ENCODE data around the gene KPNA2.
A peak's percentile ranks its signal among the peaks of the same experiment; 100 is the strongest.
"Not testable (repeated sequence)": the region's sequence is repeated elsewhere in the genome, so short reads cannot be mapped to it uniquely, and the experiment has no call there.

The KPNA2 gene

GRCh38 chr17:68035523-68036303 is at the start of gene KPNA2:
KPNA2 (plus strand) TSS chr17:68035735; CDS start chr17:68037133, 1,398 bp downstream.
- peak; percentile 91 for DNase-seq

GRCh38 chr17:67990909-67991308 is 44.6 kb upstream of the KPNA2 start:
- no peak for DNase-seq

GRCh38 chr17:67992548-67993152 is 42.9 kb upstream of the KPNA2 start:
- no peak for DNase-seq

DNA sequence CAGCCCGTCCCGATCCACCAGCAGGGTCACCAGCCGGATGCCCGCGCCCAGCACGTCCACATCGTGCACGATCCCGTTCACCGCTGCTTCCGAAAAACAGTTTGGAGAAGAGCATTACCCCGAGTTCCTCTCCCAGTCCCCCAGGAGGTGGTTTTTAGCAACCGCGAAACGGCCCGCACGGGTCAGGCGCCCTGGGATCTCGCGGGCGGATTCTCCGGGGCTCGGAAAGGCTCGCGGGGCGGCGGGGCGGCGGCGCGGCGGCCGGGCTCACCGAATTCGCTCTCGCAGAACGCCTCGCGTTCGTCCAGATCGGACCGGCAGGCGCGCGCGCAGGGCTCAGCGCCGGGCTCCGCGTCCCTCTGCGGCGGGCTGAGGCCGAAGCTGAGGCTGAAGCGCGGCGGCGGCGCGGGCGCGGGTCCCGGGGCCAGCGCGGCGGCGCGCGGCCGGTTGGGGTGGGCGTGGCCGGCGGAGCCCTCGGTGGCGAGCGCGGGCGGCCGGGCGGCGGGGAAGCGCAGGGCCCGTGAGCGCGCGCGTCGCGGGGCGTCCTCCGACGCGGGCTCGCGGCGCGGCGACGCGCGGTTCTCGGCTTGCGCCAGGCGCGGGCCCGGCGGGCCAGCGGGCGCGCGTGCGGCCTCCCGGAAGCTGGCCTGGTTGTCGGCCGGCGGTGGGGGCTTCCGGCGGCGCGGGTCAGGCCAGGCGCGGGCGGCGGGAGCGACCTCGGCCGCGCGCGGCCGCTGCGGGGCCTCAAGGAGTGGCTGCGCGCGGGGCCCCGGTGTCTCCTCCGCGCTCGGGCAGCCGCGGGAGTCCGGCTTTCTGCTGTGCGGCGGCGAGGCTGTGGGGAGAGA is 42.2 kb upstream of the KPNA2 start:
- DNase-seq, result peak; percentile 73

DNA sequence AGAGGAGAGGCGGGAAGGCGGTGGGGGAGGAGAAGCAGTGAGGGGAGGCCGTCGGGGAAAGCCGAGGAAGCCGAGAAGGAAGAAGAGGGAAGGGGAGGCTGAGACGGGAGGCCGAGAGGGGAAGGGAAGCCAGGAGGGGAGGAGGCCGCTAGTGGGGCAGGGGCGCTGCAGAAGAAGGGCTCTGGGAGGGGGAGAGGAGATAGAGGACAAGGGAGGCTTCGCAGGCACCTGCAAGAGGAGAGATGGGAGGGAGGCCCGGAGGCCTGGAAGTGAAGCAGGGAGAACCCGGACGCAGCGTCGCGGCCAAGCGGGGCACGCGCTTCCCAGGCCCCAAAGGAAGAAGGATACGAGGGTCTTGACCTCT is 41.6 kb upstream of the KPNA2 start:
- DNase-seq, result no peak

DNA sequence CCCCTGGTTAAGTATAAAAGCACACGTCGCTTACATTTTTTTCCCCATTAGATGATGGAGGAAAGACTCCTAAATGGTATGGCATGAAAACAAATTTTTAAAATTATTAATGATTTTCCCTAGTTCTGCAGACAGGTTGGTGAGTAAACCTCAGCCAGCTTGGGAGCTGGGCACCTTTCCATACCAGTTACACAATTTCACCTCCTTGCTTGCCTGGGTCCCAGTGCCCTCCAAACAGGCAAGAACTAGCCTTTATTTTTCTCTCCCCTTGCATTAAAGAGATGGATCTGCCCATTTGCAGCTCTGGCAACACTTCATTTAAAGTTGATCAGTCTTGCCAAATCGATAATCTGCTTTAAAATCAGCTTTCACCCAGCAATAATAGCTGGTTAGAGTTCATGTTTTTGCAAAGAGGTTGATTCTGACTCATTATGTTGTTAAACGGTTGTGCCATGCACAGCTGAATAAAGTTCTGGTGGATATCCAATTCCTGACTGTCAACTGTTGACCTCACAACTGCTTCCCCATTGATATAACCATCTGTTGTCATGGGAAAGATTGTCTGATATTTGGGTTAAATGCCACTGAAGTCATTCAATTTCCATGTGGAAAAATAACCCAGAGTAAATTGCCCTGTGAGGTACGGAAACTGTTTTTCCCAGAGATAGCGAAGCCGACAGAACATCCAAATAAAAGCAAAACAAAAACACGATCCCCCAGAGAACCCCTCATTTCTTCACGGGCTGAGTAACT is 40.5 kb upstream of the KPNA2 start:
- DNase-seq, result peak; percentile 53

- DNase-seq, result no peak
Observed at GRCh38 chr17:67995570-67996263, 39.8 kb upstream of the KPNA2 start.

GRCh38 chr17:67996301-67997171 is 39.0 kb upstream of the KPNA2 start, which contains the start of gene C17orf58:
C17orf58 (minus strand) TSS chr17:67996469; CDS start chr17:67996198, 271 bp downstream.
- not testable (repeated sequence) for DNase-seq

GRCh38 chr17:67998466-67998865 is 37.1 kb upstream of the KPNA2 start:
- DNase-seq, result no peak

DNA sequence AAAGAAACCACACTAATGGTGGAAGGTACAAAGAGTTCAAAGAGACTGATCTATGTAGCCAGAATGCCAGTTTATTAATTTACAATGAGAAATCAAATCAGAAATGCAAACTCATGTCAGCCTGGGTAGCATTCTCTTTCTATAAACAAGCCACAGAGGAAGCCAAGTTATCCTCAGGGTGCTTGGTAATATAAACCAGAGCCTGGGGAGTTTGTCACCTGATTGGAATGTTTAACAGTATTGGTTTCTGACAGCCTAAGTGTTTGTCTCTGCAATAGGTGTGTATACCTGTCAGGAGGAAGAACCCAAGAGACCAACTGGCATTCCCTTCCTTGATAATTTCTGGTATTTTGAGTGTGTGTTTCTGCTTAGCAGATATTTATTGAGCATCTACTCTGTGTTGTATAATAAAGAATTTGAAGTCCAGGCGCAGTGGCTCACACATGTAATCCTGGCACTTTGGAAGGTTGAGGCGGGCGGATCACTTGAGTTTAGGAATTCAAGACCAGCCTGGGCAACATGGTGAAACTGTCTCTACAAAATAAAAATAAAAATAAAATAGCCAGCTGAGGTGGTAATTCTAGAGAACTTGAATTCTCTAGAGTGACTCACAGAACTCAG is 36.1 kb upstream of the KPNA2 start:
- DNase-seq, result no peak

GRCh38 chr17:68004201-68004600 is 31.3 kb upstream of the KPNA2 start:
- DNase-seq, result no peak

DNA sequence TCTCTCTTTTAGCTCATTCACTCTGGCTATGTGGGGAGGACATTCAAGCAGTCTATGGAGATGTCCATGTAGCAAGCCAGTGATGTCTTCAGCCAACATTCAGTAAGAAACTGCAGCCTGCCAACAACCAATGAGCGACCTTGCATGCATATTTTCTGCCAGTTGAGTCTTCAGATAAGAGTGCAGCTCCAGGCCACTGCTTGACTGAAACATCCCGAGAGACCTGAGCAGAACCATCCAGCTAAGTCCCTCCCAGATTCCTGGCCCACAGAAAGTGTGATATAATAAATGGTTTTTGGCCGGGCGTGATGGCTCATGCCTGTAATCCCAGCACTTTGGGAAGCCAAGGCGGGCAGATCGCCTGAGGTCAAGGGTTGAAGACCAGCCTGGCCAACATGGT is 28.7 kb upstream of the KPNA2 start:
- DNase-seq, result no peak

DNA sequence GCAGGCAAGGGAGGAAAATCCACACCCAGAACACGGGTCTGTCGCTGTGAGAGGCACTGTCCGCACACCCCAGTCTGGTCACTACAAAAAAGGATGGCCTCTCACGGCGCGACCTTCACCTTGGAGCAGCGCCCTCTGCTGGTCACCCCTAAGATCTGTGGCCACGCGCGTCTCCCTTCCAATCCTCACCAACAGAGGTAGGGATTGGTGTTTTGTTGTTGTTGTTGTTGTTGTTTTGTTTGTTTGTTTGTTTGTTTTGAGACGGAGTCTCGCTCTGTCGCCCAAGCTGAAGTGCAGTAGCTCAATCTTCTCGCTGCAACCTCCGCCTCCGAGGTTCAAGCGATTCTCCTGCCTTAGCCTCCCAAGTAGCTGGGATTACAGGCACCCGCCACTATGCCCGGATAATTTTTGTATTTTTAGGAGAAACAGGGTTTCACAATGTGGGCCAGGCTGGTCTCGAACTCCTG is 24.3 kb upstream of the KPNA2 start:
- DNase-seq, result no peak

- no peak for DNase-seq
Observed at GRCh38 chr17:68013385-68013784, 22.1 kb upstream of the KPNA2 start.

GRCh38 chr17:68015081-68015723 is 20.3 kb upstream of the KPNA2 start:
- DNase-seq, result no peak

DNA sequence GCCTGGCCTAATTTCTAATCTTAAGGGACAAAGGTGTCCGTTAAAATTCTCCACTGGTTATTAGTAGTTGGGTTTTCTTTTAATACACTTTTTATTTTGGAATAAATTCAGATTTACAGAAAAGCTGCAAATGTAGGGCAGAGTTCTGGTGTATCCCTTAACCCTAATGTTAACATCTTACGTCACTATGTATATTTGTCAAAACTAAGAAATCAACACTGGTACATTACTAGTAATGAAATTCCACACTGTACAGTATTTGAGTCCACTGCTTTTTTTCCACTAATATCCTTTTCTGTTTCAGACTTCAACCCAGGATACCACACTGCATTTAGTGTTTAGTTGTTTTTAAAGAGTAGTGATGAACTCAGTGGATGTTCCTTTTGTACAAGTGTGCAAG is 18.7 kb upstream of the KPNA2 start:
- DNase-seq, result no peak

DNA sequence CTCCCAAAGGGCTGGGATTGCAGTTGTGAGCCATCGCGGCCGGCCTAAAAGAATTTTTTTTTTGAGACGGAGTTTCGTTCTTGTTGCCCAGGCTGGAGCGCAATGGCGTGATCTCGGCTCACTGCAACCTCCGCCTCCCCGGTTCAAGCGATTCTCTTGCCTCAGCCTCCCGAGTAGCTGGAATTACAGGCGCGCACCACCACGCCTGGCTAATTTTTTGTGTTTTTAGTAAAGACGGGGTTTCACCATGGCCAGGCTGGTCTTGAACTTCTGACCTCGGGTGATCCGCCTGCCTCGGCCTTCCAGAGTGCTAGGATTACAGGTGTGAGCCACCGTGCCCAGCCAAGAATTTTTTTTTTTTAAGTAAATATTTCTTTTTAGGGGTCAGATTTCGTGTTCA is 17.0 kb upstream of the KPNA2 start:
- not testable (repeated sequence) for DNase-seq

DNA sequence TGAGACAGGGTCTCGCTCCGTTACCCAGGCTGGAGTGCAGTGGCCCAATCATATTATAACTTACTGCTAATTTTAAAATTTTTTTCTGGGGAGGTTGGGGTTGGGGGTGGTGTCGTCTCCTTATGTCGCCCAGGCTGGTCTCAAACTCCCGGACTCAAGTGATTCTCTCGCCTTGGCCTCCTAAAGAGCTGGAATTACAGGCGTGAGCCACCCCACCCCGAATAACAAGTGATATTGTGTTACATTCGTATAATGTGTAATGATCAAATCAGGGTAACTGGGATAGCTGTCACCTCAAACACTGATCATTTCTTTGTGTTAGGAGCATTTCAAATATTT is 16.2 kb upstream of the KPNA2 start:
- DNase-seq, result no peak

DNA sequence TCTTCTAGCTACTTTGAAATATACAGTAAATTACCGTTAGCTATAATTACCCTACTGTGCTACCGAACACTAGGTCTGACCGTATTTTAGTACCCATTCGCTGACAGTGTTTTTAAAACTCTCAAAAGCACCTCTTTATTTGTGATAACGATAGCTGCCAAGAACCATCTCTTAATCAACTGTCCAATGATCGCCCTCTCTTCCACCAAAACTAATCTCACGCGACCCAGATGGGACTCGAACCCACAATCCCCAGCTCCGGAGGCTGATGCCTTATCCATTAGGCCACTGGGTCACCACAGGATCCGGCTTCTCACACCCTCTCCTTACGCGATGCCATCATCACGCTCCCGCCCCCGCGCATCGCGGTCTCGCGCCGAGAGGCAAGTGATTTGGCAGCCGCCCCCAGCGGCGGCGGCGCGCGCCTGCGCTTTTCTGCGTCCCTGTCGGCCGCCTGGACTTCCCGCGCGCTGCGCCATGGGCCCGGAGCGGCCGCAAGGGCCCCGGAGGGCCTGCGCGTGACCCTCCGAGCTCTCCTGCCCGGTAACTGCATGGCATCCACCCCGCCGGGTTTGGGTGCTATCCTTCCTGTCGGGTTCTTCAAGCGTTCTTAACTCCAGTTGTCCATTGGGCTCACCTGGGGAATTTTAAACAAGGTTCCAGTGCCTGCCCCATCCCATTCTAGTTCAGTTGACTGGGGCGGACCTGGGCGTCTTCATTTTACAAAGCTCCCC is 15.7 kb upstream of the KPNA2 start:
- DNase-seq, result peak; percentile 99

- DNase-seq, result no peak
Observed at GRCh38 chr17:68020409-68020756, 15.2 kb upstream of the KPNA2 start.
